K562 (cell line): ENCODE measurements around the gene NUP62. TPM values are rescaled to one million over a fixed set of nuclear protein-coding genes. Genes with fewer than 3 reads are reported as not detected.

Experiments used
- DIDO1 ChIP-seq: fragments of 450-650 bp; IDR thresholded peaks from 2 replicates; pipeline ENCODE4 v1.6.1; 2016; ENCODE audit warnings: low read depth, missing biosample characterization, missing genetic modification characterization
- ERF ChIP-seq: fragments of 450-650 bp; formaldehyde crosslinking; IDR thresholded peaks from 2 replicates; pipeline ENCODE4 v1.4.0; 2020; ENCODE audit warnings: mild to moderate bottlenecking, mixed read lengths
- HMGN3 ChIP-seq: IDR thresholded peaks from 2 replicates; pipeline ENCODE4 v1.6.1; 2011; ENCODE audit warnings: borderline replicate concordance, low read depth, mild to moderate bottlenecking, mixed read lengths, low read length; ENCODE audit not compliant: insufficient read length; ENCODE audit errors: extremely low read depth
- MAZ ChIP-seq, 2 experiments: fragments of 450-650 bp in 1 of 2; sonication (generic) in 1 of 2; formaldehyde crosslinking; IDR thresholded peaks in 1 of 2; conservative IDR thresholded peaks in 1 of 2; 2 replicates each; pipeline versions ENCODE4 v1.4.0 to v1.5.0; 2020; ENCODE audit warnings: mild to moderate bottlenecking in 1 of 2, missing genetic modification reagents in 1 of 2
- POLR2A ChIP-seq: fragments of 450-650 bp; conservative IDR thresholded peaks from 2 replicates; pipeline ENCODE4 v1.6.1; 2016
- POLR2B ChIP-seq: fragments of 450-650 bp; IDR thresholded peaks from 2 replicates; pipeline ENCODE4 v1.6.1; 2018; ENCODE audit warnings: low read depth; ENCODE audit not compliant: partially characterized antibody
- RB1 ChIP-seq: fragments of 450-650 bp; IDR thresholded peaks from 2 replicates; pipeline ENCODE4 v1.6.1; 2017; ENCODE audit warnings: low read depth, mild to moderate bottlenecking
- SUPT5H ChIP-seq: fragments of 450-650 bp; IDR thresholded peaks from 2 replicates; pipeline ENCODE4 v1.6.1; 2016
- TFAM ChIP-seq: fragments of 250-450 bp; sonication (Bioruptor Pico); conservative IDR thresholded peaks from 2 replicates; pipeline ENCODE4 v1.5.0; 2021; ENCODE audit warnings: mild to moderate bottlenecking, moderate library complexity
- USF2 ChIP-seq: sonication (generic); formaldehyde crosslinking; IDR thresholded peaks from 2 replicates; pipeline ENCODE4 v1.5.0; 2020; ENCODE audit warnings: missing genetic modification reagents
- VEZF1 ChIP-seq: fragments of 200-800 bp; sonication (Bioruptor generic); IDR thresholded peaks from 2 replicates; pipeline ENCODE4 v1.6.1; 2017; ENCODE audit warnings: missing genetic modification characterization, missing compliant biosample characterization
- XRCC4 ChIP-seq: IDR thresholded peaks from one replicate; pipeline ENCODE4 v1.6.1; 2011; ENCODE audit not compliant: insufficient read depth, insufficient read length; ENCODE audit errors: extremely low read depth
- ZBTB11 ChIP-seq, 3 experiments: fragments of 200-800 bp in 1 of 3; fragments of 250-450 bp in 1 of 3; fragments of 450-650 bp in 1 of 3; sonication (Bioruptor Pico) in 1 of 3; sonication (Bioruptor generic) in 1 of 3; formaldehyde crosslinking in 1 of 3; IDR thresholded peaks; 2 replicates each; pipeline versions ENCODE4 v1.6.1 to v1.8.0; 2016 to 2022; ENCODE audit warnings: mild to moderate bottlenecking in 2 of 3, missing genetic modification characterization in 2 of 3, missing compliant biosample characterization in 1 of 3, moderate library complexity in 1 of 3
- ZFP91 ChIP-seq: sonication (generic); formaldehyde crosslinking; IDR thresholded peaks from 2 replicates; pipeline ENCODE4 v1.8.0; 2022; ENCODE audit warnings: mild to moderate bottlenecking, missing genetic modification reagents
- ZKSCAN3 ChIP-seq: fragments of 250-450 bp; sonication (Bioruptor Pico); IDR thresholded peaks from 2 replicates; pipeline ENCODE4 v1.4.0; 2020
- polyA plus RNA-seq, 8 experiments: library from polyadenylated mRNA; depleted of rRNA in 4 of 8; stranded (reverse) in 5 of 8; unstranded in 3 of 8; fragments of >200 nt; fragmentation: Nextera tagmentation in 2 of 8; fragmentation: Illumina TruSeq in 1 of 8; extraction: Ambion mirVana in 2 of 8; extraction: Trizol in 1 of 8; gene quantifications; 2 replicates each; pipeline versions ENCODE4 v1.2.1 to v1.2.3, GENCODE V29; 2011 to 2014; ENCODE audit warnings: inconsistent platforms in 1 of 8, missing spikeins in 1 of 8
- total RNA-seq, 7 experiments: library from RNA; depleted of rRNA in 6 of 7; stranded (reverse); fragments of >200 nt in 6 of 7; fragmentation: Illumina TruSeq in 2 of 7; extraction: Trizol in 2 of 7; gene quantifications; 2 replicates each; pipeline versions ENCODE4 v1.2.1 to v1.2.3, GENCODE V29; 2011 to 2021; ENCODE audit warnings: low replicate concordance in 1 of 7

Gene NUP62
- total and polyA plus RNA-seq, 9 of the 15 experiments (the other 6 are each of a cell fraction or from before 2014, with no cell fraction given): 16.9 to 109 (median 66.0) TPM

- TF ChIP-seq ZBTB11 (CRISPR knock-in tag; IDR thresholded peaks at IDR 0.05) (no peak), ZFP91 (peak; percentile 94), POLR2A (peak; percentile 52; the same call in 1 of the 2 replicates), DIDO1 (tag) (0 out of 2 replicates have a peak, but pooled peaks have one; percentile 39), ERF (0 out of 2 replicates have a peak, but pooled peaks have one; percentile 19), MAZ (CRISPR knock-in tag; conservative IDR thresholded peaks at IDR 0.05 in 1 of 2, IDR thresholded peaks at IDR 0.05 in 1 of 2) (peak; percentile 69 to 74), SUPT5H (peak; percentile 48), RB1 (0 out of 2 replicates have a peak, but pooled peaks have one; percentile 35), POLR2B (peak; percentile 21), VEZF1 (CRISPR knock-in tag) (peak; percentile 66), HMGN3 (peak; percentile 22), ZKSCAN3 (CRISPR knock-in tag) (no peak), XRCC4 (no peak), USF2 (CRISPR knock-in tag) (no peak), TFAM (CRISPR knock-in tag) (no peak)
These were observed 60.3 kb downstream of the NUP62 start (continued) for GRCh38 chr19:49869009-49869483.
